ENCODE measurements around the gene ZNF423. TPM values are rescaled to one million over a fixed set of nuclear protein-coding genes. Genes with fewer than 3 reads are reported as not detected.

The ZNF423 gene
- total and polyA plus RNA-seq, 9 of the 15 experiments (the other 6 are each of a cell fraction or from before 2014, with no cell fraction given): not detected

GRCh38 chr16:49466881-49467280, 389.0 kb downstream of the ZNF423 start:
- 0% methylated on average over 1 of the region's 1 CpG for WGBS (ENCODE audit: insufficient coverage, low coverage, missing lambda C conversion rate)
- in situ Hi-C loops (cut with MboI): no loop called here
- POLR2A ChIA-PET: interaction anchor here (0.7 kb wide), 1 partner anchor 963 kb away, joined by 3 read pairs; no protein-coding TSS in a partner anchor

More at GRCh38 chr16:49466881-49467280, 389.0 kb downstream of the ZNF423 start:
- no peak overlapping the region for H2AFZ ChIP-seq (ENCODE audit: low read depth, low read length)
- no peaks in the 10 kb centered on the region for H3K36me3 ChIP-seq (ENCODE audit: control insufficient read depth, insufficient read depth, low read length)
- H3K27ac ChIP-seq (ENCODE audit: extremely low read depth, low read depth, low read length): no peak overlapping the region
- no peaks in the 10 kb centered on the region for H4K20me1 ChIP-seq (replicated peaks; ENCODE audit: control insufficient read depth, insufficient read depth, low read length)
- FAIRE-seq: no peak
- H3K27me3 ChIP-seq (ENCODE audit: control insufficient read depth in 2 of 2, insufficient read depth in 2 of 2, low read length in 2 of 2): peaks cover 6 to 30% of the 10 kb centered on the region in 2 experiments; a peak in 4 of 5 replicates
- intact Hi-C loops (cut with micrococcal nuclease): no loop called here
- no peak overlapping the region for H3K4me3 ChIP-seq
- no TSS peak for BruUV-seq (replicated peaks)
- no peak overlapping the region for H3K9ac ChIP-seq (ENCODE audit: insufficient read depth in 1 of 2, low read depth in 2 of 2, low read length in 2 of 2)
- ATAC-seq: no peak
- peaks cover 0 to 6% of the 10 kb centered on the region in 2 experiments; a peak in 1 of 5 replicates for H3K4me1 ChIP-seq (replicated peaks in 1 of 2; ENCODE audit: control insufficient read depth in 2 of 2, insufficient read depth in 2 of 2, low read length in 2 of 2)
- H3K9me1 ChIP-seq (ENCODE audit: control insufficient read depth, insufficient read depth, low read length): no peaks in the 10 kb centered on the region
- H3K9me3 ChIP-seq (replicated peaks; ENCODE audit: control insufficient read depth, insufficient read depth, low read depth, low read length): no peaks in the 10 kb centered on the region
- no peaks in the 10 kb centered on the region for H3K79me2 ChIP-seq (ENCODE audit: control insufficient read depth, insufficient read depth, low read length)
- DNase-seq (ENCODE audit: extremely low read depth in 1 of 4, low spot score in 3 of 4): no peak
- CTCF ChIA-PET (ENCODE audit: low intra/inter-chr PET ratio): no interaction called here
- TF ChIP-seq ZNF133 (CRISPR knock-in tag; IDR thresholded peaks at IDR 0.05): no peak
- no peak for TF ChIP-seq ZHX1 (conservative IDR thresholded peaks at IDR 0.05; ENCODE audit: low read length)
- no peak for TF ChIP-seq E4F1 (CRISPR knock-in tag; IDR thresholded peaks at IDR 0.05; ENCODE audit: borderline replicate concordance)
- H3K4me2 ChIP-seq (ENCODE audit: insufficient read depth, low read length): no peak overlapping the region
